Measurements from ENCODE around the gene MAP3K1.
A peak's percentile ranks its signal among the peaks of the same experiment; 100 is the strongest.

MAP3K1 gene

GRCh38 chr5:56909294-56910209 lies 94.2 kb downstream of the MAP3K1 start, which contains the start of gene SETD9:
SETD9 (plus strand) TSS chr5:56909596; CDS start chr5:56909646, 50 bp downstream.
- peak; percentile 98 for DNase-seq (ENCODE audit: low spot score)

GRCh38 chr5:56910210-56910965 lies 95.0 kb downstream of the MAP3K1 start:
- no peak for DNase-seq (ENCODE audit: low spot score)

- DNase-seq (ENCODE audit: low spot score) = no peak
Observed at GRCh38 chr5:56913766-56914165, 98.4 kb downstream of the MAP3K1 start.

GRCh38 chr5:56914678-56915077 lies 99.3 kb downstream of the MAP3K1 start:
- no peak for DNase-seq (ENCODE audit: low spot score)

GRCh38 chr5:56917534-56917933 lies 102.2 kb downstream of the MAP3K1 start:
- DNase-seq (ENCODE audit: low spot score) = no peak

GRCh38 chr5:56918054-56918453 lies 102.7 kb downstream of the MAP3K1 start:
- no peak for DNase-seq (ENCODE audit: low spot score)

GRCh38 chr5:56919942-56920662 lies 104.8 kb downstream of the MAP3K1 start:
- peak; percentile 33 for DNase-seq (ENCODE audit: low spot score)

GRCh38 chr5:56922922-56923321 lies 107.6 kb downstream of the MAP3K1 start:
- DNase-seq (ENCODE audit: low spot score) = no peak

- no peak for DNase-seq (ENCODE audit: low spot score)
Observed at GRCh38 chr5:56934325-56934724, 119.0 kb downstream of the MAP3K1 start.

- no peak for DNase-seq (ENCODE audit: low spot score)
Observed at GRCh38 chr5:56938858-56939257, 123.5 kb downstream of the MAP3K1 start.

GRCh38 chr5:56941981-56942380 lies 126.6 kb downstream of the MAP3K1 start:
- DNase-seq (ENCODE audit: low spot score) = no peak

Data from globus pallidus (tissue), 1 donor.